Femur (tissue), 1 donor: ENCODE measurements around the gene DDR2.
"Not testable (repeated sequence)": the region's sequence is repeated elsewhere in the genome, so short reads cannot be mapped to it uniquely, and the experiment has no call there.

Experiments used
- DNase-seq: peaks from one replicate; pipeline ENCODE4 v3.0.0-alpha.2; 2017

DDR2 gene

DNA sequence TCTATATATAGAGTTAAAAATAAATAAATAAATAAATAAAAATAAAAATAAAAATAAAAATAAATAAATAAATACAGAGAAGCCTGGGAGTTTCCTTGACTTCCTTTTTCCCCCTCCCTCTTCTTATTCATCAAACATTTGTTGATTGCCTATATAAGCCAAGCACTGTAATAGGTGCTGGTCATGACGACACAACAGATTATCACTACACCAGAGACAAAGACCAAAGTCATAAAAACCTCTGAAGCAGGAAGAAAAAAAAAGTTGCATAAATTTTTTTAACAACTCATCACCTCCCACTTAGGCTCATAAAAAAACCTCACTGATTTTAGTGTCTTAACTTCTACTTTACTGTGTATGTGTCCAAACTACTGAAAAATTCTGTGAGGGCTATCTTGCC, 95.2 kb downstream of the DDR2 start:
- DNase-seq: not testable (repeated sequence)

DNA sequence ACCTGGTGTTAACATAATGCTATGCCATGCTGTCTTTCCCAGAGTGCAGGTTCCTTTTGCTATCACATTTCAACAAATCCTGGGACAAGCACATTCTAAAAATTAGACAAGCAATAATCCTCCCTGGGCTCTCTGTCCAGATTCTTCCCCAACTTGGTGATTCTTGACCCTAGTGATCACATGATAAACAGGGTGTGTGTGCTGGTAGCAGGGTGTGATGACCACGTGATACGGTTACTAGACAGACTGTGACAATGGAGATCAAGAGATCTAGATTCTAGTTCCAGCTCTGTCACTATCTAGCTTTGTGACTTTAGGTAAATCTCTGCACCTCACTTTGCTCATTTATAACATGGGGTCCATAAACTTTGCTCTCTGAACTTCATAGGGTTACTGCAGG, 96.3 kb downstream of the DDR2 start:
- DNase-seq: no peak

DNA sequence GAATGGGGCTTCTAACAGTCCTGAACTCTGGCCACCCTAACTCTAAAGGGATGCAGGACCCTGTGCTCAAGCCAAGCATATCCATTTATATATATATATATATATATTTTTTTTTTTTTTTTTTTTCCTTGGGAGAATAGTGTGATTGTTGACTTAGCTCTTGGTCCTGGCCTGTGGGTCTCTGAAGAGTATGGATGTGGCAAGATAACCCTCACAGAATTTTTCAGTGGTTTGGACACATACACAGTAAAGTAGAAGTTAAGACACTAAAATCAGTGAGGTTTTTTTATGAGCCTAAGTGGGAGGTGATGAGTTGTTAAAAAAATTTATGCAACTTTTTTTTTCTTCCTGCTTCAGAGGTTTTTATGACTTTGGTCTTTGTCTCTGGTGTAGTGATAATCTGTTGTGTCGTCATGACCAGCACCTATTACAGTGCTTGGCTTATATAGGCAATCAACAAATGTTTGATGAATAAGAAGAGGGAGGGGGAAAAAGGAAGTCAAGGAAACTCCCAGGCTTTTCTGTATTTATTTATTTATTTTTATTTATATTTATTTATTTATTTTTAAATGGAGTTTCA, 97.0 kb downstream of the DDR2 start:
- DNase-seq: not testable (repeated sequence)

DNA sequence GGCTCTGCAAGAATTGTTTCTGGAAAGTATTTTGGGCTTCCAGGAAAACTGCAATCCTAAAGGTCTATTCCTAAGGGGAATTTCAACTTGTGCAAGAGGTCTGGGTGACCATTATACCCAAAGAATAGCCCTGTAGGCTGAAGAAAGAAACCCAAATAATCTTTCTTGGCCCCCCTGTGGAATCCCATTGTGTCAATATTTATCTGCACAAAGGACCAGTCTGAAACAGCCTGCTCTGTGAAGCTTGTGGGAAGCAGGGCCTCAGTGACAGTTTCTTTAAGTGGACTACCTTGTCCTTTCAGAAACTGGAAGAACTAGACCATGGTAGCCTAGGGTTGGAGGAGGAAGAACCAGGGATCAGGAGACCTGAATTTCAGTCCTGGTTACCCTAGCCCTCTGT, 99.8 kb downstream of the DDR2 start:
- no peak for DNase-seq

DNA sequence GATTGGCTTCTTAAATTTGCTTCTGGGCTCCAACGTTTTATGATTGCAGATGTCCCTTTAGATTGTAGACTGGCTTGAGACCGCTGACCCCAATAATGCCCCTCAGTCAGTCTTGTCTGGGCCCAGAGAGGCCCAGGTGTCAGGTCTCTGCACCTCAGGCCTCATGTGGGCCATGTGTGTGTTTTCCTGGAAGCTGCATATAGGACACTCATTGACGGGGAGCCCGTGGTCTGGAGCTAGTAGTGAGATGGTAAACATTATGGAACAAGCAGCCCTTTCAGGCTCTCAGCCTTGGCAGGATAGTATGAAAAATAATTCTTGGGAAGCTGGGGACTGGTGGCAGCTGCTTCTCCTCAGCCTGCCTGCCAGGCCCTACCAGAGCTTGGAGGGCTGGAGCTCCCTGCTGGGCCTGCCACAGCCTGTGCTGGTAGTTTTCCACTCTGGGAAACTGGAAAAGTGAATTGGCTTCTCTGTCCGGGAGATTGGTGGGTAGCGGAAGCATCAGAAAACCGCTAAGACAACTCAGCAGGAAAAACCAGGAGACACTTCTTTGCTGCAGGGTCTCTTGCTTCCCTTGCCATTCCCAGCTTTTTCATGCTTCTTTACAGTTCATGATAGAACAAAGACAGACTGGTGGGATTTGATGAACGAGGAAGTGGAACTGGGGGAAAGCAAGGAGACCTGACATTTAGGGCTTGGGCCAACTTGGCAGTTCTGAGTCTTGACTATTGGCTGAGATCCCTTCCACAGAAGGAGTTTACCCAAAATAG, 100.5 kb downstream of the DDR2 start:
- DNase-seq: peak; percentile 82

DNA sequence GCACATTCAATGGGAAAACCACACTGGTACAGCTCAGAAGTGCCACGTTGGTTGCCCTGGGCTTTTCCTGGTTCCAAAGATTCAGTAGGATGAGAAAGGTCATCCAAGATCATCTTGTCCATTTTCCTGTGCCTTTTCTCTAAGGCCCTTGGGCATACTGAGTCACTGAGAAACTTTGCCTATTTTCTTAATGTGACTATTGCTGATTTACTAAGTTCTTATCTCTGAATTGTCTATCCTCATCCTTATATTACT, 101.0 kb downstream of the DDR2 start:
- no peak for DNase-seq

DNA sequence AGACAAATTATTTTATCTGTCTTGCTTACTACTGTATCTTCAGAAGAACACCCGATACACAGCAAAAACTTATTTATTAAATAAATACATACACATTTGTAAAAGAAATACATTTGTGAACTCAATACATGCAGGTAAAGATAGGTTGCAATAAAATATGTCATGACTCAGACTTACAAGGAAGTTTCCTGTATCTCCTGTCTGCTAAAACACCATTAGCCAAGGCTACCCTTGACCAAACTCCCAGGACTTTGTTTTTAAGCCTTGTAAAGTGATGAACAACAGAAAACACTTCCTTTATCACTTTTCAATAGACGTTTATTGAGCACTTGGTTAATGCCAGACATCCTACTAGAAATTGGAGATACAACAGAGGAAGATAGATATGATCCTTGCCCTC, 101.8 kb downstream of the DDR2 start:
- DNase-seq: no peak

DNA sequence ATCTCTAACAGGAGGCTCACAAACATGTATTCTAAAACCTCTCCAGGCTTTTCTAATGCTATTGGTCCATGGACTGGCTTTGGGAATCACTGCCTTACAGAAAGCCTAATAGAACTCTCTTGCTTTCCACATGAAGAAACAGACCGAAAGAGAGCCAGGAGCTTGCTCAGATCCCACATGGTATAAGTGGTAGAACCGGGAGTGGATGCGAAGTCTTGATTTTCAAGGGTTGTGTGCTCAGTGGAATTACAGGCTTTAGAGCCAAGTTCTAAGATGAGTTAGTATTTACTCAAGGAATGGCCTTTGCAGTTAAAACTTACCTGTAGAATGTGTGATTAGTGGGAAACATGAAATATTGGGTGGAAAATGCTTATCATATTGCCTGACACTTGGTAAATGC, 103.9 kb downstream of the DDR2 start:
- DNase-seq: no peak

DNA sequence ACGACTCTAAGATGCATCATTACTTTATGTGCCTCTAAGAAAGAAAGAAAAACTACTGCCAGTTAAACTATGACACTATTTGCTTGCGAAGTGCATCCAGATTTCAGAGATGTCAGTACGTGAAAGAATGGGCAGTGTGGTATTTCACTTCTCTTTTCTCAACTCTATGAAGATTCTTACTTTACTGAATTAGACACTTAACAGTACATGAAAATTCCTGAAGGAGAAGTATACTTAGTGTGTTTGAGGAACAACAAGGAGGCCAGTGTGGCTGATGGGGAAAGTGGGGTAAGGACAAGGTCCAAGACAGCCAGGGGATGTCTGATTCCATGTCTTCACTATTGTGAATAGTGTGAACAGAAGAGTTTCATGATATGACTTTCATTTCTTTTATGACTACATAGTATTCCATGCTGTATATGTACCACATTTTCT, 104.4 kb downstream of the DDR2 start:
- no peak for DNase-seq

DNA sequence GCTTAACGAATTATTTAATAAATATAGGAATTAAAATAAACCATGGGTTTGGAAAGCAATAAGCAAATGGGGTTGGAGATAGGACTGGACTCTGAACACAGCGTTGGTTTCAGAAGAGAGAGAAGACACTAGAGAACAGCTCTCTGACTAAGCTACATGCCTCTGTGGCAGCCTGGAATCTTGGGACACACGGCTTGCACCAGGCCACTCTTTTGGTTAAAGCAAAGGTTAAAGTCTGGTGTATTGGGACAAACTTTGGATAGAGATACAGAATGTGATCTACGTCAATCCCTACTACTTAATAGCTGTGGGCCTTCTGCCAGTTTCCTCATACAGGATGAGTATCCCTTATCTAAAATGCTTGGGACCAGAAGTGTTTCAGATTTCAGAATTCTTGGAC, 108.5 kb downstream of the DDR2 start:
- no peak for DNase-seq

DNA sequence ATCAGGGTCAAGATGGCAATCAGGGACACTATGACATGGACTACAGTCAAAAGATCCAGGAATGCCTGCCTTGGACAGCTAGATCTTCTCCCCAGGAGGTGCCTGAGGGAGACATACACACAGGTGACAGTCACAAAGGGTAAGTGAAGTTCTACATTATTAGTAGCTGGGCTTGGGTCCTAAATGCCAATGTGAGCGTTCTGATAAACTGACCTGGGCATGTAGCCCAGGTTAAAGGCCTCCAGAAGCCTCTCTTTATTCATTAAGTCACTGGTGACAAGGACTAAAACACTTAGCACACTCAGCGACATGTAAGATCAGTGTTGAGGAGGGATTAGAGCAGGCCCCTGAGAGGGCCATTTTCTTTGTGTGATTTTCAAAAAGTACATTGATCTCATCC, 109.3 kb downstream of the DDR2 start:
- DNase-seq: no peak

DNA sequence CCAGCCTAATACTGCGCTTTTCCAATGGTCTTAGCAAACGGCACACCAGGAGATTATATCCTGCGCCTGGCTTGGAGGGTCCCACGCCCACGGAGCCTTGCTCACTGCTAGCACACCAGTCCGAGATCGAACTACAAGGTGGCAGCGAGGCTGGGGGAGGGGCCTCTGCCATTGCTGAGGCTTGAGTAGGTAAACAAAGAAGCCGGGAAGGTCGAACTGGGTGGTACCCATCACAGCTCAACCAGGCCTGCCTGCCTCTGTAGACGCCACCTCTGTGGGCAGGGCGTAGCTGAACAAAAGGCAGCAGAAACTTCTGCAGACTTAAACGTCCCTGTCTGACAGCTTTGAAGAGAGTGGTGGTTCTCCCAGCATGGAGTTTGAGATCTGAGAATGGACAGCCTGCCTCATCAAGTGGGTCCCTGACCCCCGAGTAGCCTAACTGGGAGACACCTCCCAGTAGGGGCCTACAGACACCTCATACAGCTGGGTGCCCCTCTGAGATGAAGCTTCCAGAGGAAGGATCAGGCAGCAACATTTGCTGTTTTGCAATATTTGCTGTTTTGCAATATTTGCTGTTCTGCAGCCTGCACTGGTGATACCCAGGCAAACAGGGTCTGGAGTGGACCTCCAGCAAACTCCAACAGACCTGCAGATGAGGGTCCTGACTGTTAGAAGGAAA, 114.1 kb downstream of the DDR2 start:
- not testable (repeated sequence) for DNase-seq

DNA sequence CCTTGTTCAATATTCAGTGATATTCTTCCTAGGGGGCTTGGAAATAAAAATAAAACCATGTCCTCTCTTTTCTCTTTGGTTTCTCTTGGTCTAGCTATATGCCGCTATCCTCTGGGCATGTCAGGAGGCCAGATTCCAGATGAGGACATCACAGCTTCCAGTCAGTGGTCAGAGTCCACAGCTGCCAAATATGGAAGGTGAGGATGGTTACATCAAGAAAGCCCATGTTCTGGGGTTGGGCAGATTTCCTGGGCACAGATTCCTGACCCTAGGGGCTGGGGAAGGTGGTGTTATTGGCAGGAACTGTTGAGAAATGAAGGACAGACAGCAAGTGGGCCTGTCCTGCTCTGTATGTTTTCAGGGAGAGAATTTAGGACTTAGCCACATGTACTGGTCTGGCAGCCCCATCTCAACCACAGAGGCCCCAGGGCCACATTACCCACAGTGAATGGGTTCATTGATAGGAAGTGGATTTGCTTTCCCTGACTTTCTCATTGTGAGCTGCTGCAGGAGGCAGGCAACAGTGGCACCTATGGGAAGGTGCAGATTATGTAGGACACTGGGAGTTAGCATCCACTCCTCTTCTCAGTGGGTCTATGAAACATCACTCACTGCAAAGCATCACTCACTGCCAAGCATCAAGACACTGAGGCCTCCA, 120.9 kb downstream of the DDR2 start:
- DNase-seq: no peak

DNA sequence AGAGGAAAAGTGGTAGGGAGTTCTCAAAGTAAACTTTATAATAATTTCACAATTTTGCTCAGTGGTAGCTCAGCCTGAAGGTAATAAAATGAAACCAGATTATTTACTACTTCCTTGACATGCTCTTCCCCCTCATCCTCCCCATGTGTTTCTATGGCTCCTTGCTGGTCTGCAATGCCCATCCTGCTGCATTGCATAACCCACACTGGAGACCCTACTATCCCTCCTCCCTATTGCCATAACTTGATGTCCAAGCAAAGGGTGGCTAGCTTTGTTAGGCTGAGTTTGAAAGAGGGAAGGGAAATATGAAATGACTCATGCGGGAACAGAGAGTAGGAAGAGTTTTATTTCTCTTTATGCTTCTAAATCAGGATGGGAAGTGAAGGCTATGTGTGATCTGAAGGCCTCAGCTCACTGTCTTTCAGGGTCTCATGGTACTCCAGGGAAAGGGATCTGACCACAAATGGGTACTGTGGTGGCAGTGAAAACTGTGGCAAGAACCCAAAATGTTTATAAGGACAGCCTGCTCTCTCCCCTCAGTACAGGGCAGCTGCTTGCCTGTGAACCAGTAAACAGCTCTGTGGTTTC, 121.8 kb downstream of the DDR2 start:
- no peak for DNase-seq

DNA sequence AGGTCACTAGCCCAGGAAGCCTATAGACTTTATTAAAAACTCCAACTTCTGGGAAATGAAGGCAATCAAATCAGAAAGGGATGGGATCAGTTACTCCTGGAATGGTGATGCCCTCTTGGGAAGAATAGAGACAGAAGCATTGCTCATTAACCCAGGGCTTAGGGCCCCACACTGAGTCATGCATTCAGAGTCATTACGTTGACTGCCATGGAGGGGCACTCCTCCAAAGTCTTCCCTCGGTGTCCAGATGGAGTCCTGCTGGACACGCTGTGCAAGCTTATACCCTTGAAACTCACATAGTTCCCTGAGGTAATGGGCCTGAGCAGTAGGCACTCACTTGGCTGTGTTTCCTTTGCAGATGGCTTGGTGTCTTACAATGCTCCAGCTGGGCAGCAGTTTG, 123.0 kb downstream of the DDR2 start:
- no peak for DNase-seq

DNA sequence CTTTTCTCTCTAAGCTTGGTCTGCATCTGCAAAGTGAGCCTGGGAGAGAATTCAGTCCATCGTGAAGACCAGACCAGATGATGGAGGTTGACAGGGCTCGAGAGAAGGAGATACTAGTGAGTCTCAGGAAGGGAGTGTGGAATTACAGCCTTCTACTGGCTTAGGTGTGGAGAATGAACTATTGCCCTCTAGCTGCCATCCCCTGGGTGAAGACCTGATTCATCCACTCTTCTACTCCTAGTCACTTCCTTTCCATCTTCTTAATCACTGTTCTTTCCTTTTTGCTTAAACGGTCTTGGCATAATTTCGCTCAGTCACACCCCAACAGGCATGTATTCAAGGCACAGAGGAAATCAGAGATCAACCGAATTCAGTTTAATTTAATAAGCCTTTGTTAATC, 124.3 kb downstream of the DDR2 start:
- DNase-seq: no peak

DNA sequence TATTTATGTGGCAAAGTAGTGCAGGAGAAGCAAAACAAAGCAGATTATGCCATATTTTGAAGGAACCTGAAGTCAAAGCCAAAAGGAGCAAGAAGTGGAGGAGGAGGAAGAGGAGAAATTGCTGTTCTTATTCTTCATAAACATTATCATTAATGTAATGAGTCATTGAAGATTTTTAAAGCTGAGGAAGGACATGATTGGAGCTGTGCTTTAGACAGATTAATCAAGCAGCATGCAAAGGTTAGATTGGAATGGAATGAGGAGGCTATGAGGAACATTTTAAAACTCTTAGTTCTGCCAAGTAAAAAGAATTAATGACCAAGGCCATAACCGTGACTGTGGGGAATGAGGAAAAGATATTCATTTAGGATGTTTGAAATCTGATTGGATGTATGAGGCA, 125.2 kb downstream of the DDR2 start:
- no peak for DNase-seq

DNA sequence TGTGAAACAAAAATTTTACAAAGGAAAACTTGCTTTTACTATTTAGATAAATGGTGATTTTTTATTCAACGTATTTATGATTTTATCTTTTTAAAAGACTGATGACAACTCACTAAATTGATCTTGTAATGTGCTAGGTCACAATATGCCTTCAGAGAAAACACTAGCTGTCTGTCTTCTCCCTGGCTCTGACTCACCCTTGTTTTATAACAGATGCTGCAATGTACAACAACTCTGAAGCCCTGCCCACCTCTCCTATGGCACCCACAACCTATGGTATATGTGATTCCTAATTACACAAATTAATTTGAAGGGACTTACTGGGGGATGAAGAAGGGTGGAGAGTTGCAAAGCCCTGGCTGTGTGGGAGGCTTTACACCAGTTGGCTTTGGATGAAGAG, 133.5 kb downstream of the DDR2 start:
- no peak for DNase-seq

DNA sequence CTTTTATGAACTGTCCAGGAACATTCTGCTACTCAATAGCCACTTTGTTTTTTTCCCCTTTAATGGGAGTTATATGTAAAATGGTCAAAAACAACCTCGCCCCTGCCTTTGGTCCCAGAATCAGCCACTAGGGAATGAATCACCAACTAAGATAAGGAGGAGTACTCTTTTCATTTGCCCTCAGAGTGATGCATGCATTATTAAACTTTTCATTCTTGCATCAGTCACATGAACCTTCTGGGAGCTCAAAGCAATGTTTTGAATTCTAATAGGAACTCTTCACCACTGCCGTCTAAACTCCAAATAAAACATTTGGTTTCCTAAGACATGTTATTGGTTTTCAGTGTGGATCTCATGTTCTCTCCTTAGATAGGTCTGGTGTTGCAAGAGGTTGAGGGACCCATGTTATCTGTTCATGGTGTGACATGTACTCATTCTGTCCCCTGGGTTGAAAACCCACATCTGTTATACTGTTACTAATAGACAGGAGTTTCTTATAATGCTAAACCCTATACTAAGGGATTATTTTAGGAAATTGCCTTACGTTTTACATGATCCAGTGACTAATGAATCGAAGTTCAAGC, 140.4 kb downstream of the DDR2 start:
- no peak for DNase-seq

DNA sequence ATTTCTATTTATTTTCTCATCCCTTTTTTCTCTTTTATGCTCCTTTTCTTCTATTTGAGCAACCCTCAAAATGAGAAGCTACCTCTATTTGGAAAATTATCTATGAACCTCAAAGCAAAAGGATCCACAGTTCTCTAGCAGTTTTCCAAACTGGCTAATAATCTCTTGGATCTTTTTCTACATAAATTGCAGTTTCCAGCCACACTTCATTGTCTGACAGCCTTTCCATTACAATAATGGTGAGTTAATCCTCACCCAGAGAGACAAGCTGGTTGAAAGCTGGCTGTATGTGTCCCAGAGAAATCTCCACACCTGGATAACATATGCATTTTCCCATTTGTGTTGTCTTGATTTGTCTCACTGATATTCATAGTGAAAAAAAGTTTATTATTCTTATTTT, 141.7 kb downstream of the DDR2 start:
- no peak for DNase-seq

DNA sequence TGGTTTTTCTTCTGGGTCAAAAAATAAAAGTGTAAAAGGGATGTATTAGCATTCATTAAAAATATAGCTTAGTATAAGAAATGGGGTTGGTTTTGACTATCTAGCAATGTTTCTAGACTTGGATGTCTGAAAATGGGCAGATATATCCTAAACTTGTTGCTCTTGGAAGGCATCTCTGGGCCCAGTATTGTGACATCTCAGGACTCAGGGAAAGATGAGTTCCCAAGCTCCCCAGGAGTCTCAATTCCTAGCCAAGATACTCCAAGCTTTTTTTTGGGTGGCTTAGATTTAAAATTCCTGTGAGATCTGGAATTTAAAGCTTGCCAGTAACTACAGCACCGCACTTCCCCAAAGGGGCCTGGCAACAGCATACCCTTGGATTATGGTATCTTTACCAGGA, 146.8 kb downstream of the DDR2 start:
- no peak for DNase-seq

DNA sequence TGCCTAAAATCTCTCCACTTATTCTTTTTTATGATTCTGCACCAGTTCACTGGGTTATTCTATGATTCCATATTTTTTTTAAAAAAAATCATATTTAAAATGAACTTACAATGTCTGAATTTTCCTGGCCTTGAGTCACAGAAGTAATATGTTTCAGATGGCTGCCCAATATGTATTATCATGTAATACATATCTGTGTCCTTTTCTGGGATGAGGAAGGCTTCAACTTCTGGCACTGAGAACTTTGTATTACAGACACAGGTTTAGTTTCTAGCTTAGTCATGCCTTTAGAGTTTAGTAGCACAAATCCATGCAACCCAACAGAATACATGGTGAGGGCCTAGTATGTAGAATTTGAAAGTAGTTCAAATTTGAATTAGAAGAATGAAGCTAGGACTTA, 150.4 kb downstream of the DDR2 start:
- DNase-seq: no peak

DNA sequence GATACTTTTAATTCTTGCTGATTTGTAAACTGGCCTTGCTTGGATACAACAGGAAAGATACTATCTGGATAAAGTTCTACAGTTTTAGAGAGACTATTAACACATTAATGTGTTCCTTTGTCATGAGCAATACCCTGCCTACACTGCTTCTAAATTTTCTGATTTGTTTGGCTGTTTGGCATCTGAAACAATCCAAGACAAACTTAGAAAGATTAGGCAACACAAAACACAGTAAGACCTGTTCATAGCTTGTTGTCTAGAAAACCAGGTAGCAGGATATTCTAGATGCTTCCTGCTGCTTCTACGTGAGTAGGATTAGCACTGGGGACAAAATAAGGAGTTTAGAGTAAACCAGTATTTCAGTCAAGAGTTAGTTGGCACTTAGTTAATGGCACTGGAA, 152.7 kb downstream of the DDR2 start:
- not testable (repeated sequence) for DNase-seq
